GM21447 (cell line): ENCODE results near the gene SREBF1.
A peak's percentile ranks its signal among the peaks of the same experiment; 100 is the strongest.

Experiments
- ATAC-seq: cut with Tn5 transposase; IDR thresholded peaks from one replicate; pipeline ENCODE4 v1.9.1; 2021; ENCODE audit not compliant: unreplicated experiment

The SREBF1 gene

GRCh38 chr17:17836818-17837379, at the start of gene SREBF1:
TSS of gene SREBF1 (minus strand) at chr17:17836986. CDS start at chr17:17836817, 169 bp downstream.
- ATAC-seq = peak; percentile 32

GRCh38 chr17:17886226-17886625, 49.4 kb upstream of the SREBF1 start:
- ATAC-seq = no peak

- no peak for ATAC-seq
Observed at GRCh38 chr17:17884391-17885357, 47.9 kb upstream of the SREBF1 start.

DNA sequence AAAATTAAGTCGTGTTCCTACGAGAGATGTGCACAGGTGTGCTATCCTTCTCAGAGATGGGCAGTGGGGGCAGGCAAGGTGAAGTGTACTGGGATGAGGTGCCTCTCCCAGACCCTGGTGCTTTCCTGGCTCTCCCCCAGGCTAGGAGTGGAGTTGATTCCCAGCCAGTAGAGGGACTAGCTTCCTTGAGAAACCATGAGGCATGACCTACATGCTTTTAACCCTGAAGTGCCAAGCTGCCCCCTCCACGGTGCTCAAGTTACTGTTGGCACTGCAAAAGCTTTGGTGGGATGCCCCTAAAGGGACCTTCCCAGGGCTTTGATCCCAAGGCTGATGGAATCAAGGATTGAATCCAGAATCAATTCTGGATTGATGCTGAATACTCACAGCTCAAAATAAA, 47.0 kb upstream of the SREBF1 start:
- no peak for ATAC-seq

DNA sequence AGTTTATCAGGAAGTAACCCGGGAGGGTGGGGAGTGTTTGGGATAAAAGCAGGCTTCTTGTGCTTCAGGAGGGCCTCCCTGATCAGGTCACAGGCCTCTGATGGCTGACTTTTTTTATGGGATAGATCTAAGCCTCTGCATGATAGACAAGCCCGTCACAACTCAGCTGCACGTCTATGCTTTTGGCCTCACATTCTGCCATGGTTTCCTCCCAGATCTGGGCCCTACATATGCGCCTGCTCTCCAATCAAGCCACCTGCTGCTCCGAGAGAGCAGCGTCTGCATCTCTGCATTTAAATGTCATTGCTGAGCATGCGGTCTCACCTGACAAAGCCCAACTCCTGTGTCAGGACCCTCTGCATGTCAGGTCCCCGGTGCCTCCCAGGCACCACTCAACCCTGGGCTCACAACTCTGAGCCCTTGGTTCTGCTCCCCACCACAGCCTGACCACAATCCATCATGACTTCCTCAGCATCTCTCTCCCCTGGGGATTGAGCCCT, 45.3 kb upstream of the SREBF1 start:
- no peak for ATAC-seq

DNA sequence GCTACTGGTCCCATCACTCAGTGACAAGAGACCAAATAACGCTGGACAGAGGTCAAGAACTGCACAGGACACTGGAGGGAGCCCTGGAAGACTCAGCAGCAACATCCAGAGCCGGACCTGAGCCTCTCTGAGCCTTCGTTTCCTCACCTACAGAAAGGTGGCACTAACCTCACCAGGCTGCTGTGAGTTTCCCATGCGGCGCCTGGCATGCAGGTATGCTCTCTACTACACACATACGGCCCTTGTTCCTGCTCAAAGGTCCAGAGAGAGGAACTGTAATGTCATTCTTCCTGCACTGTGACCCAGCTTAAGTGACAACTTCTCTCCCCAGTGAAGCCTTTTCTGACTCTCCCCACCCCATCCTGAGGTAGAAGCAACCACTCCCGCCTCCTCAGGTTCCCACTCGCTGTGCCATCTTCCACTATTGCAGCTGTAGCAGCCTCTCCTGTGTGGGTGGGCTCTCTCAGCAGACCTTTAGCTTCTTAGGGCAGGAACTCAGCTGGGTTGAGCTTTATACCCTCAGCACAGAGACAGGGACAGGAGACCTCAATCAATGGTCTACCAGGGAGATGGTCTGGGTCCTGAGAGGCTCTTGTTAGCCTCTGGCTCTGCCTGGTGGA, 43.9 kb upstream of the SREBF1 start:
- no peak for ATAC-seq

DNA sequence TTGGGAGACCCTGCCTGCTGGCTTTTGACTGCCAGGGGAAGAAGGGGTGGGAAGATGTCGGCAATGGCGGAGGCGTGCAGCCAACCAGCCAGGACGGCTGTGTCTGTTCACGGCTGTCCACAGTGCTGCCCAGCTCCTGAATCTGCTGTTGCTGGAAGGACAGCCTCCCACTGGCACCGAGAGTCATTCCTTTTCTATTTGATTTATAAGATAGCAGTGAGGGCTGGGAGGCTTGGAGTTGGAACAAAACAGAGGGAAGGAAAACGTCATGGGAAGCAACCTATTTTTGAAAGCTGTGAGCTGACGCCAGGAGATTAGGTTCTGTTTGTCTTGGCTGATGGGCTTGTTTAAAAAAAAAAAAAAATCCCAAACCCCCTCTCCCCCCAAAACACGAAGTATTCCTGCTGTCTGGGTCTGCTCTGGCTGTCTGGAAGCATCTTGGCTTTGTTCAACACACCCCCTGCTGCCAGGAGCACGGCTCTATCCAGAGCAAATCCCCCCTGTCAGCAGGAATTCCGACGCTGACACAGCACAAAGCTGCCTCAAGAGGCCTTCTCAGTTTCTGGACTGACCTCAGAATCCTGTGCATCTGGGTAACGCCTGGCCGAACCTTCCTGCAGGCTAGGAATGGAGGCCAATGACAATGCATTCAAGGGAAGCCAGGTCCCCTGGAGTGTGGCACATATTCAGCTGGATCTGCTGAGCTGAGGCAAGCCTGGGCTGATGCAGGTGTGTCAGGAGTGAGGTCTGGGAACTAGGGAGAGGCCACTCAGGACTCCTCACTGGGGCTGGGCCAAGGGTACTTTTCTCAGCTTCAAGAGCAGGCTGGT, 41.0 kb upstream of the SREBF1 start:
- ATAC-seq = no peak

DNA sequence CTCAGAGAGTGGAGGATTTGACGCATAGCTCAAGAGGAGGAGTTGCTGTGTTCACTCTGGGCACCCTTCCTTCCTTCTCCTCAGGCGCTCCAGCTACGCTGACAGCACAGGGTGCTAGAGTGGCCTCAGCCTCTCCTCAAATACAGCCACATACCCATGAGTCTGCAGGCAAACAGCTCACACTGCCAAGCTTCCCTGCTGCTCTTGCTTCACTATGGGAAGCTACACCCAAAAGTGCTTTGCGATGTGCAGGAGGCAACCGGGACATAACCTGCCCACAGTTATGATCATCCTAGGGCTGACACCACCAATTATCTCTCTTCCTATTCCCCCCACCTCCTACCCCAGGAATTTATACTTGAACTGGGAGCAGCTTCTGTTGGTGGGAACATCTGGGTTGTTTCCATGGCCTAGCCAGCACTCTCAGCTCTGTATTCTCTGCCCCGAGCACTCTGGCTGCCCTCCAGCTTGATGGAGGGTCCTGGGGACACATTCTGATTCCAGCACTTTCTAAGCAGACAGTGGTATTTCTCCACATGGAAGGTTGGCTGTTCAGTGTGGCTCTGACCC, 40.3 kb upstream of the SREBF1 start:
- ATAC-seq = no peak

- ATAC-seq = no peak
Observed at GRCh38 chr17:17874478-17874877, 37.7 kb upstream of the SREBF1 start.

GRCh38 chr17:17873450-17873991, 36.7 kb upstream of the SREBF1 start:
- no peak for ATAC-seq

DNA sequence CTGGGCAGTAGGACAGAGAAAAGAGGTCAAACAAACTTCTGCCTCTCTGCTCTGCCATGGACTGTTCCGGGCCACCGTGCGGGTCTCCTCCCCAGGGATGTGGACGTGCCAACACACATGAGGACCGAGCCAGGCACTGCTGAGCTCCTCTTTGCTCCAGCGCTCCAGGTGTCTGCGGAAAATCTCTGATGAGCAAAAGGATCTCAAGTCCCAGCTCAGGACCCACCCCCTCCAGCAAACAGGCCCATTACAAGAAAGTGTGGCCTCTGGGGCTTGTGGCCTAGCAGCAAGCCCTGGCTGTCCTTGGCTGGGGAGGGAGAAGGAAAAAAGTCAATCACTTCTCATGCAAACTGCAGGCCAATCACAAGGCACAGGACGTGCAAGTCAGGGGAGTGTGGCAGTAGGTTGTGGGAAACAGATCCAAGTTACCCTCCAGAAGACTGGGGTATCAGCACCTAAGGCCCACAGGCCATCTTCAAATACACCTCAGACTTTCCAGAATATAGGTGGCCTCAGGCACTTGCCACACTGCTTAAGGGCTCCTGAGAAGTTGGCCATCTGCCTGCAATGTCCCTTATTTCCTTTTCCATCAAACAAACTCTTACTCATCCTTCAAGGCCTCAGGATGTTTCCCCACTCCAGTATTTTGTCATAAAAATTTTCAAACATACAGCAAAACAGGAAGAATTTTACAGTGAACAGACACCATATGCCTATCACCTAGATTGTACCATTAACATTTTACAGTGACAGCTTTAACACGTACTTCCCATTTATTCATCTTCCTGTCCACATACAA, 36.0 kb upstream of the SREBF1 start:
- no peak for ATAC-seq

DNA sequence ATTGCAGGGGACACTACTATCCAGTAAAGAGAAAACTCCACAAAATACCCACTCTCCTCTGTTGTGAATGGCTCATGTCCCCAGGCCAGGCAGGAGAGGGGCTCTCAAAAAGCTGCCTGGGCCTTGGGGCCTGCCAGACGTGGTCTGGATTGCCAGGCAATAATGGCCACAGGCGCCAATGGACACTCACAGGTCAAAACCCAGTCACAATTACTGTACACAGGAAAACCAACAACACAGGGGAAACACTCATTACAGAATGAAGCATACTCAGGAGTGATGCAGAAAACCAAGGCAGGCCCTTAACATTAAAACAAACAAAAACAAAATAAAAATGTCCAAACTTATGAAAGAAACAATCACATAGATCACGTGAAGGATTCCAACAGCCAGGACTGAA, 35.1 kb upstream of the SREBF1 start:
- no peak for ATAC-seq

- ATAC-seq = no peak
Observed at GRCh38 chr17:17870247-17870646, 33.5 kb upstream of the SREBF1 start.

DNA sequence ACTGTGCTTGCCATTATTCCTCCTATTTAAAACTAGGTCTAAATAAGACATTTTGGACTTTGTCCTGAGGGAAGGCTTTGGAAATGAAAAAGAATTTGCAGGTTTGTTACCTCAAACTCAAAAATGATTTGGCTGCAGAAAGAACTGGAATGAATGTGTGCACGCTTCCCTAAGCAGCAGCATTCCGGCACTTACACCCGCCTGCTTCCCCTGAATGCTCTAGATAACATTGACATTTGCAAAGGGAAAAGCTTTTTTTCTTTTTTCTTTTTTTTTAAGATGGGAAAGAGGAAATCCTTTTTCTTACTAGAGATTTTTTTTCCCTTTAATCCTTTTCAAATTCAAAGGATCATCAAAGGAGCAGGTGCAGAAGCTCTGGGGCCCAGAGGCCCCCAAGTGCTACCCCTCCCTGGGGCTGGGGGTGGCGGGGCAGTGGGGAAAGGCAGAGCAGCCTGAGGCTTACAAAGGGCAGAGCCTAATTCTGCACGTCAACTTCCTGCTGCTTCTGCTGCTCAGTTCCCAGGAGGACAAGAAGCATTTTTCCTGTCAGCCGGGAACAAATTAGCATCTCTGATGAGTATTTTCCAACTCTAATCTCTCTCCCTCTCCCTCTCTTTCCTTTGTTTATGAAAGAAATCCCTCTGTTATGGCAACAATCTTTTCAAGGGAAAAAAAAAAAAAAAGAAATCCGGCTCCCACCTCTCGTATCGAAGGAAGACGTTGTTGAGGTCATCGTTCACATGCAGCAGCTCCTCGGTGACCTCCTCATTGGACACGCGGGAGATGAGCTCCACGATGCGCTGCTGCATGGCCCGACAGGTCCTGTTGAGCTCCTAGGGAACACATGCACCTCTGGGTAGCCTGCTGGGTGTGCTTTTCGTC, 32.1 kb upstream of the SREBF1 start:
- ATAC-seq = no peak

GRCh38 chr17:17866897-17867296, 30.1 kb upstream of the SREBF1 start:
- no peak for ATAC-seq

DNA sequence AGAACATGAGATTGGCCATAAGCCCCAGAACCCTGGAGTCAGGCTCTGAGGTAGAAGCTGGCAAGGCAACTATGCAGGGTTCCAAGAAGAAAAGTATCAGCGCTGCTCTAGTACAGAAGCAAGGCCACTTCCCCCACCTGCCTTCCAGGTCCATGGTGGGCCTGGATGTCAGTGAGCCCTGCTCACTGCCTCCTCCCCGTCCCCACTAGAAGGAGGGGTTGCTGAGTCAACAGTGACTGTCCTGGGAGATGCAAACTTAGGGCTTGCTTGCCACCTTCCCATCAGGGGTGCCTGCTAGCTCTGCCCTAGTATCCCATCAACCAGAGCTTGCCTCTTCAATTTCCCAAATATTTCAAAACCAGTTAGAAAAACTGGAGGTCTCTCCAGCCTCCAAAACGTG, 29.6 kb upstream of the SREBF1 start:
- no peak for ATAC-seq

GRCh38 chr17:17865035-17865434, 28.2 kb upstream of the SREBF1 start:
- no peak for ATAC-seq

- ATAC-seq = no peak
Observed at GRCh38 chr17:17860766-17861107, 24.0 kb upstream of the SREBF1 start.
